Measurements from ENCODE around the gene SESTD1.
"Not testable (repeated sequence)": the region's sequence is repeated elsewhere in the genome, so short reads cannot be mapped to it uniquely, and the experiment has no call there.

The SESTD1 gene

DNA sequence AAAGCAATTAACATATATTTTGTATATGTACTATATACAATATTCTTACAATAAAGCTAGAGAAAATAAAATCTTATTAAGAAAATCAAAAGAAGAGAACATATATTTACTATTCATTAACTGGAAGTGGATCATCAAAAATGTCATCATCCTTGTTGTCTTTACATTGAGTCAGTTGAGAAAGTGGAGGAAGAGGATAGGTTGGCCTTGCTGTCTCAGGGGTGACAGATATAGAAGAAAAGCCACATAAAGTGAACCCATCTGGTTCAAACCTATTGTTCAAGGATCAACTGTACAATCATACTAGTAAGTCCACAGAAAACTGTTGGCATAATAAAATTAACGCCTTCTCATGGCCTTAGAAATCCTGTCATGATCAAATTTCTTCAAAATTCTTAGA, 26.6 kb downstream of the SESTD1 start:
- no peak for DNase-seq (ENCODE audit: low read depth in 4 of 4, low spot score in 1 of 4)

DNA sequence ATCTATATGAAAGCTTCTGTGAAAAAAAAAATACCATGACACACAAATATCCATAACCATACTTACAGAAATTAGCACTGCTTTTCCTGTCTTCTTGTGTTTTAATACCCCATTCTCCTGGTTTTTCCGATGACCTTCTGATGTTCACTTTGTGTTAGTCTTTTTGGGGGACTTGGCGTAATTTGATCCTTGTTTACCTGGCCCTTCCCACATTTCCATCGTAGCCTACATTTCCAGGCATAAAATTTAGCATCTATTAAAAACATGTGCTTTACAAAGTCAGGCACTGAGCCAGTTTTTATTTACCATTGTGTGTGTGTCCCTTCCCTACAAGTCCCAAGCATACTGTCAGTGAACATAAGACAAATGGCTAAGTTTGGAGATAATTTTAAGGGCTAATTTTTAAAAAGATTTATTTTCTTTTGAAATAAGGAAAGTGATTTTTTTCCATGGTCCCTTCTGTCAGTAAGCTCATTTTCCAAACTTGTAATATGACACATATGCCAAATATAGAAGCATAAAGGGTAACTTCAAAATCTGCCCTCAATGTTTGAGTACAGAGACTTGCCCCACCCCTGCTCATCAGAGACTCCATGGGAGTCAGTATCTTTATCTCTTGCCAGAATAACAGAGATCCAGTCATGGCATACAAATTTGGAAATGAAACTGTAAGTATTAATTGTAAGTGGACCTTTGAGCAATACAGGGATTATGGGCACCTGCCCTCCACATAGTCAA, 27.3 kb downstream of the SESTD1 start:
- DNase-seq (ENCODE audit: low read depth in 4 of 4, low spot score in 1 of 4): no peak

DNA sequence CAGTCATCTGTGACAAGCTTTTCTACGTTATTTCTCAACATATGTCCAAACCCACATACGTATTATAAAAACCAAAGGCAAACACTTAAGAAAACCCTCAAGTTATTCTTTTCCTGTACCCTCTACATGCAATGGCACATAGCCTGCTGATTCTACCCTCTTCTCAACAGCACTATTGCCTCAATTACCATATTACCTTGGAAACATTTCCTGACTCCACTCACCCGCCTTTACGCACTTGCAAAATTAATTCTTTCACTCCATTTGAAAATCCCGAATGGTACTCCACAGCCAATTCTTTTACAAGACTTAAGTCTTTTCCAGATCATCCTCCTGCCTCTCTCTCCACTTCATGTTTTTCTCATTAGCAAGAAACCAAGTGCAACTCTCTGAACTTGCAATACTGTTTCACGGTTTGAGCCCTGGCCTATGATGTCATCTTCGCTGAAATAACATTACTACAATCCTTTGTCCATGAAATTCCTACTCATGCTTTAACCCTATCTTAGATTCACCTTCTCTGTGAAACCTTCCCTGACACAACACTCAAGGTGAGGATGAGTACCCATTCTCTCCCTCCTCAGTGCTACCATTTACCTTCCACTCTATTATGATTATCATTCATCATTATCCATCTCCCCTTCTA, 29.0 kb downstream of the SESTD1 start:
- DNase-seq (ENCODE audit: low read depth in 4 of 4, low spot score in 1 of 4): no peak

DNA sequence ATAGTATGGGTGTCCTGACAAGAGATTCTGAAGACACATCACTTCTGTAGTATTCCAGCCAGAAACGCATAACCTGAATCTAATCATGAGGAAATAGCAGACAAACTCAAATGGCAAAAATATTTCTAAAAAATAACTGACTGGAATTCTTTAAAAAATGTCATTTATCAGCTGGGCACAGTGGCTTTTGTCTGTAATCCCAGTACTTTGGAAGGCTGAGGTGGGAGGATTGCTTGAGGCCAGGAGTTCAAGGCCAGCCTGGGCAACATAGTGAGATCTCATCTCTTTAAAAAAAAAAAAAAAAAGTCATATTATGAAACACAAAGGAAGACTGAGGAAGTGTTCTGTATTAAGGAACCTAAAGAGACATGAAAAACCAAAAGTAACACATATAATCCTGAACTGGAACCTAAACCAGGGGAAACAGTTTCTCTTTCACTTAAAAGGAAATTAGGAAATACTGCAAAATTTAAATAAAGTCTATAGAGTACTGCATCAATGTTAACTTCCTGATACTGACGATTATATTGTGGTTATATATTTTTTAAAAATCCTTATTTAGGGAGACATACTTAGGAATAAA, 29.9 kb downstream of the SESTD1 start:
- no peak for DNase-seq (ENCODE audit: low read depth in 4 of 4, low spot score in 1 of 4)

- DNase-seq (ENCODE audit: low read depth in 4 of 4, low spot score in 1 of 4): no peak
These were observed 30.8 kb downstream of the SESTD1 start for GRCh38 chr2:179233626-179234430.

DNA sequence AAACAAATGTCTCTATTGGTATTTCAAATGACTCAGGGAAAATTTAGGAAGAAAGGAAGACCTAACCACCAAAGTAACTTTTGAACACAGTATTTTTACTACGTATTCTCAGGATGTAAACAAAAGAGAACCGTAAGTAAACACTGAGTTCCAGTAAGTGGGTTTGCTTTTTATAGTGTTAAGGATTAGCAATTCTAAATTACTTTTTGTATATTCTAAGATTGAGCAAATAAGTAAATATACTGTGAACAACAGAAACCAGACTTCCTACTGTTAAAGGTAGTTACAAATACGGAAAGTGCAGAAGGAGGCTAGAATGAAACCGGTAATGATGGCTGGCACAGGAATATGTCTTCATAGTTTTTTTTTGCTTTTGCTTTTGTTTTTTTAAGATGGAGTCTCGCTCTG, 31.5 kb downstream of the SESTD1 start:
- no peak for DNase-seq (ENCODE audit: low read depth in 4 of 4, low spot score in 1 of 4)

- DNase-seq (ENCODE audit: low read depth in 4 of 4, low spot score in 1 of 4): no peak
These were observed 37.7 kb downstream of the SESTD1 start for GRCh38 chr2:179226961-179227259.

- no peak for DNase-seq (ENCODE audit: low read depth in 4 of 4, low spot score in 1 of 4)
These were observed 38.2 kb downstream of the SESTD1 start for GRCh38 chr2:179226203-179226960.

GRCh38 chr2:179224361-179224760, 40.3 kb downstream of the SESTD1 start:
- no peak for DNase-seq (ENCODE audit: low read depth in 4 of 4, low spot score in 1 of 4)

- DNase-seq (ENCODE audit: low read depth in 4 of 4, low spot score in 1 of 4): no peak
These were observed 42.6 kb downstream of the SESTD1 start for GRCh38 chr2:179222076-179222475.

DNA sequence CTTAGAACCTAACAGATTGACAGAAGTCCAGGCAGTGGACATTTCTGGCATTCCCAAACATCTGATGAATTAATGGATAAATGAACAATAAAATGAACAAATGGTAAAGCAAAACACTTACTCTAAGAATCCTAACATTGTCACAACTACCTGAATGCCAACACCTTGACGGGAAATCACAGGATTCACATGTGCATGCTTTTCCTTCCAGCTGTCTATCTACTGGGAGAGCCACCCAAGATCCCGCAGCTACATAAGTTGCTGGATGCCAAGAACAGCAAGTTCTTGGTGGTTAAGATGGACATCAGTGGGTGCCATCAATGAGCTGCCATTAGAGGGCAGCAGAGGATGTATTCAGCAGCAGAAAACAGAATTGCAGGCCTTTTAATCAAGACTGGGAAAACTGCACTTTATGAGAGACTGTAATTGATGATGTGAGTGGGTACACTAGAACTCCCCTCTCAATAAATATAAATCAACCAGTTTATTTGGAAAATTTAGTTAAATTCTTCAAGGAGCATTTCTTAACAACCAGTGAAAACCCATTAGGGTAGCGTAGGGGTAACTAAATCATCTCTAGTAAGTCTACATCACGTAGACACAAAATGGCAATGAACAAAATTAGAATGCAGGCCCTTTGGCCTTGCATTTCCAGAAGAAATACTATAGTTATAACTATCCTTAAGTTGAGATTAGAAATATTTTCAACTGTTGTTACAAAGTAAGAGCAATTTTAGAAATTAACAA, 45.6 kb downstream of the SESTD1 start:
- peak; percentile 13 to 24 (median 16) for DNase-seq (ENCODE audit: low read depth in 4 of 4, low spot score in 1 of 4)

DNA sequence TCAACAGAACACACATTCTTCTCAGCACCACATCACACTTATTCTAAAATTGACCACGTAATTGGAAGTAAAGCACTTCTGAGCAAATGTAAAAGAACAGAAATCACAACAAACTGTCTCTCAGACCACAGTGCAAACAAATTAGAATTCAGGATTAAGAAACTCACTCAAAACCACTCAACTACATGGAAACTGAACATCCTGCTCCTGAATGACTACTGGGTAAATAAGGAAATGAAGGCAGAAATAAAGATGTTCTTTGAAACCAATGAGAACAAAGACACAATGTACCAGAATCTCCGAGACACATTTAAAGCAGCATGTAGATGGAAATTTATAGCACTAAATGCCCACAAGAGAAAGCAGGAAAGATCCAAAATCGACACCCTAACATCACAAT, 50.0 kb downstream of the SESTD1 start:
- not testable (repeated sequence) for DNase-seq (ENCODE audit: low read depth in 4 of 4, low spot score in 1 of 4)

- no peak for DNase-seq (ENCODE audit: low read depth in 4 of 4, low spot score in 1 of 4)
These were observed 53.3 kb downstream of the SESTD1 start for GRCh38 chr2:179211355-179211754.

DNA sequence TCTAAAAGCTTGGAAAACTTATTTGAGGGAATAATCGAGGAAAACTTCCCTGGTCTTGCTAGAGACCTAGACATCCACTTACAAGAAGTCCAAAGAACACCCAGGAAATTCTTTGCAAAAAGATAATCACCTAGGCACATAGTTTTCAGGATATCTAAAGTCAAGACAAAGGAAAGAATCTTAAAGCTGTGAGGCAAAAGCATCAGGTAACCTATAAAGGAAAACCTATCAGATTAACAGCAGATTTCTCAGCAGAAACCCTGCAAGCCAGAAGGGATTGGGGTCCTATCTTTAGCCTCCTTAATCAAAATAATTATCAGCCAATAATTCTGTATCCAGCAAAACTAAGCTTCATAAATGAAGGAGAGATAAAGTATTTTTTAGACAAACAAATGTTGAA, 56.4 kb downstream of the SESTD1 start:
- DNase-seq (ENCODE audit: low read depth in 4 of 4, low spot score in 1 of 4): not testable (repeated sequence)

DNA sequence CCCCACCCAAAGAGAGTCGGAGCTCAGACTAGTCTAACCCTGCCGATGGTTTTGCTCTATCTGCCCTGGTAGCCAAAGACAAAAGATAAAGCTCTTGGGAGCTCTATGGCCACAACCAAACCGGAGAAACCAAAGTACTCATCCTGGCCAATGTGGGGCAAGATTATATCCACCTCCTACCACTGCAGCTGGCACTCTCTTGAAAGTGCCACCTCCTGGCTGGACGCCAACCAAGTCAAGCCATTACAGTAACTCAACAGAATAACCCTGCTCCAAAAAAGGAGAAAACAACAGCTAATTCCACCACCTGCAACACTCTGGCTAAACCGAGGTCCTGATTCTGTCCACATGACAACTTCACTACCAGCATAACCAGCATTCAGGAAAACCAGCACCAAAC, 57.6 kb downstream of the SESTD1 start:
- no peak for DNase-seq (ENCODE audit: low read depth in 4 of 4, low spot score in 1 of 4)

GRCh38 chr2:179201869-179202268, 62.8 kb downstream of the SESTD1 start:
- no peak for DNase-seq (ENCODE audit: low read depth in 4 of 4, low spot score in 1 of 4)

DNA sequence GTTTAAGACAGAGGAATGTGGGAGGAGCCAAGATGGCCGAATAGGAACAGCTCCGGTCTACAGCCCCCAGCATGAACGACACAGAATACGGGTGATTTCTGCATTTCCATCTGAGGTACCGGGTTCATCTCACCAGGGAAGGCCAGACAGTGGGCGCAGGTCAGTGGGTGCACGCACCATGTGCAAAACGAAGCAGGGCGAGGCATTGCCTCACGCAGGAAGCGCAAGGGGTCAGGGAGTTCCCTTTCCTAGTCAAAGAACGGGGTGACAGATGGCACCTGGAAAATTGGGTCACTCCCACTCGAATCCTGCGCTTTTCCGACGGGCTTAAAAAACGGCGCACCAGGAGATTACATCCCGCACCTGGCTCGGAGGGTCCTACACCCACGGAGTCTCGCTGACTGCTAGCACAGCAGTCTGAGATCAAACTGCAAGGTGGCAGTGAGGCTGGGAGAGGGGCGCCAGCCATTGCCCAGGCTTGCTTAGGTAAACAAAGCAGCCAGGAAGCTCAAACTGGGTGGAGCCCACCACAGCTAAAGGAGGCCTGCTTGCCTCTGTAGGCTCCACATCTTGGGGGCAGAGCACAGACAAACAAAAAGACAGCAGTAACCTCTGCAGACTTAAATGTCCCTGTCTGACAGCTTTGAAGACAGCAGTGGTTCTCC, 68.6 kb downstream of the SESTD1 start:
- not testable (repeated sequence) for DNase-seq (ENCODE audit: low read depth in 4 of 4, low spot score in 1 of 4)

- DNase-seq (ENCODE audit: low read depth in 4 of 4, low spot score in 1 of 4): no peak
These were observed 69.5 kb downstream of the SESTD1 start for GRCh38 chr2:179195141-179195540.

- no peak for DNase-seq (ENCODE audit: low read depth in 4 of 4, low spot score in 1 of 4)
These were observed 70.8 kb downstream of the SESTD1 start for GRCh38 chr2:179193759-179194394.

All from stimulated activated CD4-positive, alpha-beta T cell treated with anti-CD3 and anti-CD28 coated beads, Interleukin-1b, Interleukin-23, amount 100 ng/mL, for 24 hours (primary cell).